ENCODE data around the gene DCAF5.

DNA sequence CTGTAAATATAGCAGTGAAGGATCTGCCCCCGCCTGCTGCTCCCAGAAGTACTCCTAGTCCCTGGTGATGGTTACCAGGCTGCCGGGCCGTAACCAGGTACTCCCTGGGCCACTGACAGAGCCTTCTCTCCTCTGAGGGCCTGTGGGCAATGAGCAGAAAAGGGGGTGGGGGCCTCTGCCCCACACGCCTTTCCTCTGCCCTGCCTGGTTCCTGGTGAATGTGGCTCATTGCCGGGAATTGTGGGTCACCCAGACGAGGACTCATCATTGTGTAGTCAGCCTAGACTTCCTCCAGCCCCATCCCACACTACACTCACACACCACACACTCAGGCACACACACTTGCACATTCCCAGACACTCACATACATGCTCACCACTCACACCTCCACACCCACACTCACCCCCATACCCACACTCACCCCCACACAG is 138.1 kb downstream of the DCAF5 start:
- TF ChIP-seq POLR2A (IDR thresholded peaks at IDR 0.05), result no peak
- TF ChIP-seq, protein P1, sequence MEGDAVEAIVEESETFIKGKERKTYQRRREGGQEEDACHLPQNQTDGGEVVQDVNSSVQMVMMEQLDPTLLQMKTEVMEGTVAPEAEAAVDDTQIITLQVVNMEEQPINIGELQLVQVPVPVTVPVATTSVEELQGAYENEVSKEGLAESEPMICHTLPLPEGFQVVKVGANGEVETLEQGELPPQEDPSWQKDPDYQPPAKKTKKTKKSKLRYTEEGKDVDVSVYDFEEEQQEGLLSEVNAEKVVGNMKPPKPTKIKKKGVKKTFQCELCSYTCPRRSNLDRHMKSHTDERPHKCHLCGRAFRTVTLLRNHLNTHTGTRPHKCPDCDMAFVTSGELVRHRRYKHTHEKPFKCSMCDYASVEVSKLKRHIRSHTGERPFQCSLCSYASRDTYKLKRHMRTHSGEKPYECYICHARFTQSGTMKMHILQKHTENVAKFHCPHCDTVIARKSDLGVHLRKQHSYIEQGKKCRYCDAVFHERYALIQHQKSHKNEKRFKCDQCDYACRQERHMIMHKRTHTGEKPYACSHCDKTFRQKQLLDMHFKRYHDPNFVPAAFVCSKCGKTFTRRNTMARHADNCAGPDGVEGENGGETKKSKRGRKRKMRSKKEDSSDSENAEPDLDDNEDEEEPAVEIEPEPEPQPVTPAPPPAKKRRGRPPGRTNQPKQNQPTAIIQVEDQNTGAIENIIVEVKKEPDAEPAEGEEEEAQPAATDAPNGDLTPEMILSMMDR (IDR thresholded peaks at IDR 0.05), result no peak
